Effector memory CD4-positive, alpha-beta T cell (primary cell): ENCODE results near the gene WDR45B.

Experiments
- DNase-seq, 3 donors: peaks; one replicate each; pipeline ENCODE4 v3.0.0-alpha.2; 2020
- H3K27ac ChIP-seq: 2 replicates; pipeline ENCODE4 v1.7.0; 2013; ENCODE audit warnings: mild to moderate bottlenecking, low read length, moderate library complexity; ENCODE audit not compliant: insufficient read depth, poor library complexity, severe bottlenecking
- H3K27me3 ChIP-seq: replicated peaks from 2 replicates; pipeline ENCODE4 v1.7.0; 2013; ENCODE audit warnings: mild to moderate bottlenecking, low read length; ENCODE audit not compliant: insufficient read depth, control insufficient read depth, poor library complexity, severe bottlenecking
- H3K36me3 ChIP-seq: 2 replicates; pipeline ENCODE4 v1.7.0; 2013; ENCODE audit warnings: mild to moderate bottlenecking, low read length, moderate library complexity; ENCODE audit not compliant: control insufficient read depth, insufficient read depth
- H3K4me1 ChIP-seq: 2 replicates; pipeline ENCODE4 v1.7.0; 2013; ENCODE audit warnings: low read length, mild to moderate bottlenecking; ENCODE audit not compliant: control insufficient read depth, insufficient read depth, poor library complexity, severe bottlenecking
- H3K4me3 ChIP-seq: 2 replicates; pipeline ENCODE4 v1.7.0; 2013; ENCODE audit warnings: low read length, low read depth, mild to moderate bottlenecking; ENCODE audit not compliant: insufficient read depth, poor library complexity, severe bottlenecking
- H3K9me3 ChIP-seq: 2 replicates; pipeline ENCODE4 v1.7.0; 2013; ENCODE audit warnings: mild to moderate bottlenecking, low read length, moderate library complexity; ENCODE audit not compliant: control insufficient read depth
- total RNA-seq, 3 donors: gene quantifications; one replicate each; lab custom pipeline; 2026; lab: John Stamatoyannopoulos, UW

The WDR45B gene
- total RNA-seq = 71.6 to 95.1 (median 73.5) reads per million in 3 donors

GRCh38 chr17:82648165-82648668, at the start of gene WDR45B:
Gene WDR45B (minus strand): TSS chr17:82648444. CDS start chr17:82648340, 104 bp downstream.
- peak within 1 kb of the TSS; percentile 87 for H3K27ac ChIP-seq
- peaks cover 12% of the 10 kb centered on the region for H3K36me3 ChIP-seq
- no peaks in the 10 kb centered on the region for H3K27me3 ChIP-seq
- H3K4me3 ChIP-seq = peak within 1 kb of the TSS; percentile 86
- no peaks in the 10 kb centered on the region for H3K9me3 ChIP-seq
- H3K4me1 ChIP-seq = peaks cover 17% of the 10 kb centered on the region
- peak; percentile 80 to 82 (median 80) for DNase-seq

DNA sequence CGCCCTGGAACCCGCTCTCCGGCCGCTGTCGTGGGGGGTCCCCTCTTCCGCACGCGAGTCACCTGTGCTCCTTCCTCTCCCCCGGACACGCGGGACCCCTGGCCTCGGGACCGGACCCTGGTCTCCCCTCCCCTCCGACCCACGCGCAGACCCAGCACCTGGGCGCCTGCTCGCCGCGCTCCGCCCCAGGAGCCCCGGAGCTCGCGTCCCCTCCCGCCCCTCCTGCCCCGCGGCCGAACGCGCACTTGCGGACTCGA, 49.5 kb upstream of the WDR45B start:
- no peaks in the 10 kb centered on the region for H3K36me3 ChIP-seq
- no peak overlapping the region for H3K27ac ChIP-seq

DNA sequence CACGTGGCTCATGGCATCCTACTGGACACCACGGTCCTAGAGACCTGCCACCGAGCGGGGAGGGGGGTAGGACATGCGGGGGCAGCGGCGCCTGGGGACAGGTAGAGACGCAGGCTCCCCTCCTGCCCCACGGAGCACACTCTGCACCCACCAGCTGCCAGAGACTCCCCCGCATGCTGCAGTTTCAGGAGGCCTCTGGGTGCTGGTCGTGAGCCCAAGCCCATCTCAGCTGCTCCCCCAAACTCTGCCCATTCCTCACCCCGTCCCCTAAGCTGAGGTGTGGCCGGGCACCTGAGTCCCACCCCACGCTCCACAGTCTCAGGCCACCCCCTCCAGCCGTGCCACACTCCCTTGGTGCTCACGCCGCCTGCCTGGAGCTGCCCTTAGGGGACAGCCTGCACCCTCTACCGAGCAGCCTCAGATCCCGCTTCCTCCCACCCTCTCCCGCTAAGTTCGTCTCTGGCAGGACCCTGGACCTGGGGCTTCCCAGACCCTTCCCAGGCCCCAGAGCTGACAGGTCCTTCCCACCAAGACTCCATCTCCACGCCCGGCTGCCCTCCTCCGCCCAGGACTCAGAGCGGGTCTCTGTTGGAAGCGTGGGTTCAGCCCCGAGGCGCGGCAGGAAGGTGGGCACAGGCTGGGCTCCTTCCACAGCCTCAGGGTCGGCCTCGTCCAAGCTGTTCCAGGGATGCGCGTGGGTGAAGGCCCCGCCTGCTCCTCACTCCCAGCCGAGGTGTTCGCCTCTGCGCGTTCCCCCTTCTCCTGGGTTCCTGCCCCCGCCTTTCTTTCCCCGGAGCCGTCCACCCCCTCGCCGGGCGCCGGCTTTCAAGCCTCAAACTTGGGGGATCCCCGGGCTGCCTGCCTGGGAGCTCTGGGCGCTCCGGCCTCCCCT, 48.9 kb upstream of the WDR45B start:
- no peak overlapping the region for H3K27ac ChIP-seq
- no peaks in the 10 kb centered on the region for H3K36me3 ChIP-seq
- no peak for DNase-seq
- H3K9me3 ChIP-seq = no peaks in the 10 kb centered on the region
- no peaks in the 10 kb centered on the region for H3K27me3 ChIP-seq
- H3K4me3 ChIP-seq = peak overlapping the region; percentile 48
- H3K4me1 ChIP-seq = peaks cover 10% of the 10 kb centered on the region

More for the DNA sequence above, 49.5 kb upstream of the WDR45B start:
- H3K4me1 ChIP-seq = peaks cover 10% of the 10 kb centered on the region
- peak overlapping the region; percentile 48 for H3K4me3 ChIP-seq
- no peaks in the 10 kb centered on the region for H3K9me3 ChIP-seq
- H3K27me3 ChIP-seq = no peaks in the 10 kb centered on the region
- no peak for DNase-seq

GRCh38 chr17:82696259-82696658, 48.0 kb upstream of the WDR45B start:
- no peaks in the 10 kb centered on the region for H3K27me3 ChIP-seq

GRCh38 chr17:82694647-82695046, 46.4 kb upstream of the WDR45B start:
- Histone ChIP-seq H3K27me3 (no peaks in the 10 kb centered on the region), H3K36me3 (no peaks in the 10 kb centered on the region), H3K4me3 (no peak overlapping the region), H3K27ac (no peak overlapping the region), H3K9me3 (no peaks in the 10 kb centered on the region), H3K4me1 (peaks cover 10% of the 10 kb centered on the region)
- no peak for DNase-seq

More at GRCh38 chr17:82696259-82696658, 48.0 kb upstream of the WDR45B start:
- H3K36me3 ChIP-seq = no peaks in the 10 kb centered on the region
- H3K27ac ChIP-seq = no peak overlapping the region
- peaks cover 10% of the 10 kb centered on the region for H3K4me1 ChIP-seq
- no peaks in the 10 kb centered on the region for H3K9me3 ChIP-seq
- no peak overlapping the region for H3K4me3 ChIP-seq
- no peak for DNase-seq

DNA sequence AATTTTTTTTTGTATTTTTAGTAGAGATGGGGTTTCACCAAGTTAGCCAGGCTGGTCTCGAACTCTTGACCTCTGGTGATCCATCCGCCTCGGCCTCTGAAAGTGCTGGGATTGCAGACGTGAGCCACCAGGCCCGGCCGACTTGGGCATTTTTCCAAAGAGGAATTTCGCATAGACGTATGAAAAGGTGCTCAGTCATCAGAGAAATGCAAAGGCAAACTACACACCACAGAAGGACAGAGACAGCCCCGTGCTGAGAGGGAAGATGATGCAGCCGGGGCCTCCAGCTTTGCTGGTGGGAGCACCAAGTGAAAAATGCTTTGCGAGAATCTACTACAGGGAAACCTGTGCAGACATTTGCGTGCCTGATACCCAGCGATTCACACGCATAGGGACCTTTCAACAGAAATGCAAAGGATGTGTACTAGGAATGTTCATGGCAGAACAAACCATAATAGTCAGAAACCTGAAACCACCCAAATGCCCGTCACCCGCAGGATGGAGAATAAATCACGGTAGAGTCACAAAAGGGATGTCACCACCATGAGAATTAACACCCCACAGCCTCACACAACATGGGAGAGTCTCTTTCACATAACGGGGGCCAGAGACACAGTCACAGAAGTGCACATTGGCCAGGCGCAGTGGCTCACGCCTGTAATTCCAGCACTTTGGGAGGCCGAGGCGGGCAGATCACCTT, 45.1 kb upstream of the WDR45B start:
- Histone ChIP-seq H3K9me3 (no peaks in the 10 kb centered on the region), H3K27ac (no peak overlapping the region), H3K36me3 (no peaks in the 10 kb centered on the region), H3K4me1 (peaks cover 10% of the 10 kb centered on the region), H3K27me3 (no peaks in the 10 kb centered on the region), H3K4me3 (no peak overlapping the region)
- no peak for DNase-seq

DNA sequence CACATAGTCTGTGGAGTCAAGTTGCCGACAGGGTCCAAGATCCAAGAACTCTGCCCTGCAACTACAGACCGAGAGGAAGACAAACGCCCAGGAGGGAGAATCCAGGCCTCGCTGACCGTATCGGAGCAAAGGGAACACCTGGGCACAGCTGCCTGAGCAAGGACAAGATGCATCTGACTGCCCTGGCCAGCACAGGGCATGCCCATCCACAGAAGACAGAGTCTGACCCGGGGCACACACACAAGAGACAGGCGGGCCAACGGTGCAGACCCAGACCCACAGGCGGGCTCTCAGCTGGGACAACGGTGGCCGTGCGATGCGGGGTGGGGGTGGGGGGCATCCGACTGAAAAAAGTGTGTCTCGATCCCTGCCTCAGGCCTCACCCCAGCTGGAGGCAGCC, 44.0 kb upstream of the WDR45B start:
- Histone ChIP-seq H3K4me3 (no peak overlapping the region), H3K9me3 (no peaks in the 10 kb centered on the region), H3K4me1 (peaks cover 3% of the 10 kb centered on the region), H3K36me3 (no peaks in the 10 kb centered on the region), H3K27me3 (no peaks in the 10 kb centered on the region), H3K27ac (no peak overlapping the region)
- DNase-seq = no peak

GRCh38 chr17:82691714-82692113, 43.5 kb upstream of the WDR45B start:
- H3K27me3 ChIP-seq = no peaks in the 10 kb centered on the region
- H3K27ac ChIP-seq = no peak overlapping the region
- H3K4me3 ChIP-seq = no peak overlapping the region
- no peaks in the 10 kb centered on the region for H3K4me1 ChIP-seq
- no peaks in the 10 kb centered on the region for H3K36me3 ChIP-seq
- DNase-seq = no peak
- no peaks in the 10 kb centered on the region for H3K9me3 ChIP-seq

GRCh38 chr17:82690786-82691489, 42.7 kb upstream of the WDR45B start:
- no peaks in the 10 kb centered on the region for H3K27me3 ChIP-seq
- DNase-seq = no peak
- H3K4me3 ChIP-seq = no peak overlapping the region
- H3K9me3 ChIP-seq = no peaks in the 10 kb centered on the region
- H3K4me1 ChIP-seq = no peaks in the 10 kb centered on the region
- no peak overlapping the region for H3K27ac ChIP-seq
- H3K36me3 ChIP-seq = no peaks in the 10 kb centered on the region
